Neuron (in vitro differentiated cells): ENCODE data around the gene PLXNA4.

ENCODE experiments used
- H2AFZ ChIP-seq: one replicate; pipeline ENCODE4 v1.6.1; 2013; ENCODE audit warnings: low read depth, mild to moderate bottlenecking, inconsistent platforms, low read length, moderate library complexity
- H3K27me3 ChIP-seq: one replicate; pipeline ENCODE4 v1.6.1; 2013; ENCODE audit warnings: low read length; ENCODE audit not compliant: insufficient read depth
- H3K36me3 ChIP-seq: one replicate; pipeline ENCODE4 v1.6.1; 2013; ENCODE audit warnings: low read length; ENCODE audit not compliant: insufficient read depth
- H3K4me1 ChIP-seq: one replicate; pipeline ENCODE4 v1.6.1; 2013; ENCODE audit warnings: low read length; ENCODE audit not compliant: insufficient read depth
- H3K4me3 ChIP-seq: 2 replicates; pipeline ENCODE4 v1.5.1; 2013; ENCODE audit warnings: mild to moderate bottlenecking, low read length, moderate library complexity
- H3K9me3 ChIP-seq: one replicate; pipeline ENCODE4 v1.6.1; 2013; ENCODE audit warnings: low read length

PLXNA4 gene

GRCh38 chr7:132089356-132089755 is 486.9 kb downstream of the PLXNA4 start:
- Histone ChIP-seq H3K4me3 (no peak overlapping the region), H3K36me3 (no peaks in the 10 kb centered on the region), H3K4me1 (no peaks in the 10 kb centered on the region), H3K27me3 (no peaks in the 10 kb centered on the region), H2AFZ (no peak overlapping the region), H3K9me3 (no peaks in the 10 kb centered on the region)

- no peak overlapping the region for H2AFZ ChIP-seq
- H3K9me3 ChIP-seq: no peaks in the 10 kb centered on the region
- no peaks in the 10 kb centered on the region for H3K4me1 ChIP-seq
- no peaks in the 10 kb centered on the region for H3K36me3 ChIP-seq
- H3K4me3 ChIP-seq: no peak overlapping the region
- H3K27me3 ChIP-seq: no peaks in the 10 kb centered on the region
These were observed 488.8 kb downstream of the PLXNA4 start for GRCh38 chr7:132087421-132087820.

DNA sequence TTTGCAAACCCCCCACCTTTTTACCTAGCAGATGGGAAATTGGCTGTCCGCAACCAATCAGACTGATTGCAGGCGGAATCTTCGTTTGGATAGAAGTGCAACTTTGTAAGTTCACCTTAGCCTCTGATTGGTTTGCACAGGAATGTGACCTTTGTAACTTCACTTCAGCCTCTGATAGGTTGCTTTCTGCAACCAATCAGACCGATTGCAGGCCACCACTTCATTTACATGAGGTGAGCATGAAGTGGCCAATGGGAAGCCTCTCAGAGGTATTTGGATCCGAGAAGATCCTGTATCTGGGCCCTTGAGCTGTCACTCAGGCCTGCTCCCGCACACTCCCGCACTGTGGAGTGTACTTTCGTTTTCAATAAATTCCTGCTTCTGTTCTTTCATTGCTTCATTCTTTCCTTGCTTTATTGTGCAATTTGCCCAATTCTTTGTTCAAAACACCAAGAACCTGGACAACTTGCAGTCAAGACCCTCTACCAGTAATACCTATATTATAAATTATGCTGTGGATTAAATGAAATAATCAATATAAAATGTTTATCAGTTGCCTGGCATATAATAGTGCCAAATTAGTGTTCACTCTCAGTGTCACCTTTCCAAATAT is 491.4 kb downstream of the PLXNA4 start:
- H3K4me3 ChIP-seq: no peak overlapping the region
- H3K4me1 ChIP-seq: no peaks in the 10 kb centered on the region
- no peaks in the 10 kb centered on the region for H3K36me3 ChIP-seq
- H3K9me3 ChIP-seq: no peaks in the 10 kb centered on the region
- H2AFZ ChIP-seq: no peak overlapping the region
- no peaks in the 10 kb centered on the region for H3K27me3 ChIP-seq

DNA sequence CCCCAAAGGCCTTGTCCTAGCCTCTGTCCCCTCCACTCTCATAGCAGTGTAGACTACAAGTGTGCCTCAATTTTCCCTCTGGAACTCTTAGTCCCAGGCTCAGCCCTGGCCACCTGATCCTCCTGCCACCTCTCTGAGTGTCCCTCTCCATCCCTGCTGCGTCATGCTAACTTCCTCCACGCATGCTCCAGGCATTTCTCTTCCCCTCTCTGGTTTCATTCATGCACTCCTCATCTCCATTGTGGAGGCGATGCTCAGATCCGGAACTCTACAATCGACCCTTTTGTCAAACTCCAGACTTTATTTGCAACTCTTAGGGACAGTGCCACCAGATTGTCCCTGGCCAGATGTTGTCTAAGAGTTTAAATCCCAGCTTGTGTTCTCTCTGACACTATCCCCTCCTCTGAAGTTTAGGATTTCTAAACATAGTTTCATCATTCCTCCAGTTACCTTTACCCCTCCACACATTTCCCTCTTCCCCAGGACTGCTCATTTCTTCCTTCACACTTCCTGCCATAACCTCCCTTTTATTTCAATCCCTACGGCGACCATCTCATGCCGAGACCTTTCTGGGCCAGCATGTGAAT is 492.6 kb downstream of the PLXNA4 start:
- Histone ChIP-seq H3K36me3 (no peaks in the 10 kb centered on the region), H3K4me3 (no peak overlapping the region), H3K4me1 (no peaks in the 10 kb centered on the region), H3K27me3 (no peaks in the 10 kb centered on the region), H2AFZ (no peak overlapping the region), H3K9me3 (no peaks in the 10 kb centered on the region)

DNA sequence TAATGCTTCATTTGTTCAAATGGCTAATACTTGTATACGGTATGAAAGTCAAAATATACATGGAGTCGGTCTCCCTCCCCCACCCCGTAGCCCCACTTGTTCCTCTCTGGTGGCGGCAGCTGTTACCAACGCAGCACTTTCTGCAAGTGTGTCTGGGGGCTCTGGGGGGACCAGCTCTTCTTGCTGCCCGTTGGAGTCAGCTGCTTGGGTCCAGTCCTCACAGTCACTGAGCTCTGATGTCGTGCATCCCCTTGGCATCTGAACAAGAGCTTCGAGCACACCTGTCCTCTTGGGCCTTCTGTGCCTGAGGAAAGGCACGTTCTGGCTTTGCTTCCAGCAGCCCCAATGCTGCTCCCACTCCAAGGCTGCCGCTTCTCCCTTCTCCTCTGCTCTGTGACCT is 493.1 kb downstream of the PLXNA4 start:
- H3K4me3 ChIP-seq: no peak overlapping the region
- no peaks in the 10 kb centered on the region for H3K4me1 ChIP-seq
- no peak overlapping the region for H2AFZ ChIP-seq
- no peaks in the 10 kb centered on the region for H3K27me3 ChIP-seq
- no peaks in the 10 kb centered on the region for H3K36me3 ChIP-seq
- no peaks in the 10 kb centered on the region for H3K9me3 ChIP-seq

DNA sequence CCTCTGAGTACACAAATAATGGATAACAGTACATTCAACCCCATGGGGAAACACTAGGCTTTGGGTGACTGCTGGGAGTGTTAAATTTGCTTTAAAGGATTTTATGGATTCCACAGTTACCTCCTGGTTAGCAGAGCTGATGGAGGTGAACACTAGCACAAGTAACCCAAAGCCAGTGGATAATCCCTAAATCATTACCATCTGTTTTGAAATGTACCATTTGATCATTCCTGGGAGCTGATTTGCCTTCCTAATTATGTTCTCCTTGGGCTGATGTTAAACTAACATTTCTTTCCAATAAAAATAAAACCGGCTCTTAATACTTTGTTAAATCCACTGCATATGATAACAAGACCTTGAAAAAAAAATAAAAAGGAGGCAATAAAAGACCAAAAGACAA is 493.9 kb downstream of the PLXNA4 start:
- no peaks in the 10 kb centered on the region for H3K4me1 ChIP-seq
- no peak overlapping the region for H2AFZ ChIP-seq
- H3K36me3 ChIP-seq: no peaks in the 10 kb centered on the region
- no peak overlapping the region for H3K4me3 ChIP-seq
- H3K27me3 ChIP-seq: no peaks in the 10 kb centered on the region
- no peaks in the 10 kb centered on the region for H3K9me3 ChIP-seq

DNA sequence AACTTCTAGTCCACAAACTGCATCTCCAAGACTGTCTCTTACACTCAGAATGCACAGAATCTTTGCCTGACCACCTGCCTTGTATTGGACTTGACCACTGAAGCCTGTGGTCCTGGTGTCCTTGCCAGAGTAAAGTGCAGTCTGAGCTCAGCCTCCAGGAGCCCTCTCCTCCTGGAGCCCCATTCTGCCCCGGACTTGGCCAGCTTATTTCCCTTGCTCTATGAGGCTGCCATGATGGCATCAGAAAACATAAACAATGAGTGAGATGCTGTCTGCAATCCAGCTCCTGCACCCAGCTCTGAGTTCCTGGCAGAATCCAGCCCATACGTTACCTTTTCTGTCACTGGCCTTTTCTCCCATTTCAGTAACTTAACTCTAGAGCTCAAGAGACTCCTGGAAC is 494.6 kb downstream of the PLXNA4 start:
- H3K9me3 ChIP-seq: no peaks in the 10 kb centered on the region
- no peaks in the 10 kb centered on the region for H3K27me3 ChIP-seq
- no peak overlapping the region for H3K4me3 ChIP-seq
- no peak overlapping the region for H2AFZ ChIP-seq
- H3K36me3 ChIP-seq: no peaks in the 10 kb centered on the region
- H3K4me1 ChIP-seq: no peaks in the 10 kb centered on the region

GRCh38 chr7:132080967-132081668 is 495.2 kb downstream of the PLXNA4 start:
- H3K36me3 ChIP-seq: no peaks in the 10 kb centered on the region
- H3K27me3 ChIP-seq: no peaks in the 10 kb centered on the region
- no peaks in the 10 kb centered on the region for H3K9me3 ChIP-seq
- no peak overlapping the region for H2AFZ ChIP-seq
- no peaks in the 10 kb centered on the region for H3K4me1 ChIP-seq
- no peak overlapping the region for H3K4me3 ChIP-seq

GRCh38 chr7:132080467-132080866 is 495.8 kb downstream of the PLXNA4 start:
- Histone ChIP-seq H3K4me3 (no peak overlapping the region), H2AFZ (no peak overlapping the region), H3K36me3 (no peaks in the 10 kb centered on the region), H3K9me3 (no peaks in the 10 kb centered on the region), H3K4me1 (no peaks in the 10 kb centered on the region), H3K27me3 (no peaks in the 10 kb centered on the region)

- Histone ChIP-seq H3K9me3 (no peaks in the 10 kb centered on the region), H3K27me3 (no peaks in the 10 kb centered on the region), H3K4me3 (no peak overlapping the region), H3K4me1 (no peaks in the 10 kb centered on the region), H2AFZ (no peak overlapping the region), H3K36me3 (no peaks in the 10 kb centered on the region)
These were observed 497.2 kb downstream of the PLXNA4 start for GRCh38 chr7:132078891-132079735.

- H2AFZ ChIP-seq: no peak overlapping the region
- H3K27me3 ChIP-seq: no peaks in the 10 kb centered on the region
- no peaks in the 10 kb centered on the region for H3K9me3 ChIP-seq
- no peaks in the 10 kb centered on the region for H3K36me3 ChIP-seq
- no peaks in the 10 kb centered on the region for H3K4me1 ChIP-seq
- H3K4me3 ChIP-seq: no peak overlapping the region
These were observed 498.1 kb downstream of the PLXNA4 start for GRCh38 chr7:132077971-132078685.

- Histone ChIP-seq H3K9me3 (no peaks in the 10 kb centered on the region), H3K27me3 (no peaks in the 10 kb centered on the region), H3K36me3 (no peaks in the 10 kb centered on the region), H2AFZ (no peak overlapping the region), H3K4me1 (no peaks in the 10 kb centered on the region), H3K4me3 (no peak overlapping the region)
These were observed 499.8 kb downstream of the PLXNA4 start for GRCh38 chr7:132076301-132077035.
